ENCODE measurements around the gene CCT4.
"Not testable (repeated sequence)": the region's sequence is repeated elsewhere in the genome, so short reads cannot be mapped to it uniquely, and the experiment has no call there.

The CCT4 gene

DNA sequence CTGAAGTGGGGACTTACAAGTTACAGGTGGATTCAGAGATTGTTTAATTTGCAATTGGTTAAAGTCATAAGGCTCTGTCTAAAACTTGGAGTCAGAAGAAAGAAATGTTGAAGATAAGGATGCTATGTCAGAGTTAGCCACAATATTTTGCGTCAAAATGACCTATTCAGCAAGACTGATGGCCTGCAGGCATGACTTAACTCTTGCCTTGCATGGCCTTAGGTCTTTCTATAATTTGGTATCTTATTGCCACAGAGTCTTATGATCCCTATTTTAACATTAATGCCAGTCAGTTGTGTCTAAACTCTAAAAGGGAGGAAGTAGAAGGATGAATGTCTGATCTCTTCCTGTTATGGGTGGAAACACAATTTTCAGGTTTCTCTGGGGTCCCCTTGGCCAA lies 11.8 kb upstream of the CCT4 start:
- TF ChIP-seq ZFX (IDR thresholded peaks at IDR 0.05; ENCODE audit: borderline replicate concordance) (no peak), CTCF (IDR thresholded peaks at IDR 0.05) (no peak)
- H3K27ac ChIP-seq = no peak overlapping the region

GRCh38 chr2:61898810-61899209 lies 10.4 kb upstream of the CCT4 start:
- no peak overlapping the region for H3K27ac ChIP-seq
- no peak for TF ChIP-seq ZFX (IDR thresholded peaks at IDR 0.05; ENCODE audit: borderline replicate concordance)
- peak; percentile 68 for TF ChIP-seq CTCF (IDR thresholded peaks at IDR 0.05)

GRCh38 chr2:61887717-61888266 lies 664 bp downstream of the CCT4 start:
- H3K27ac ChIP-seq = peak overlapping the region; percentile 91
- TF ChIP-seq CTCF (IDR thresholded peaks at IDR 0.05) (no peak), ZFX (IDR thresholded peaks at IDR 0.05; ENCODE audit: borderline replicate concordance) (no peak)

- no peak overlapping the region for H3K27ac ChIP-seq
- no peak for TF ChIP-seq ZFX (IDR thresholded peaks at IDR 0.05; ENCODE audit: borderline replicate concordance)
Observed at GRCh38 chr2:61885896-61886603, 2.4 kb downstream of the CCT4 start.

DNA sequence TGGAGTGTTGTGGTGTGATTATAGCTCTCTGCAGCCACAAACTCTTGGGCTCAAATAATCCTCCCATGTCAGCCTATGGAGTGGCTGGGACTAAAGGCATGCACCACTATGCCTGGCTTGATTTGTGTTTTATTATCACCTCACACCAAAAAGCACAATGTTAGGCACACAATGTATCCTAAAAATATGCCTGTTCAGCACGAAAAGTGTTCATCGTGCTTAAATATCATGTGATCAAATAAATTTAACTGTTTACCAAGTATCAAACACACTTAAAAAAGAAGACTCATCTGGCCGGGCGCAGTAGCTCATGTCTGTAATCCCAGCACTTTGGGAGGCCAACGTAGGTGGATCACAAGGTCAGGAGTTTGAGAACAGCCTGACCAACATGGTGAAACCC lies 5.6 kb downstream of the CCT4 start:
- H3K27ac ChIP-seq = no peak overlapping the region
- TF ChIP-seq CTCF (IDR thresholded peaks at IDR 0.05) = no peak

- not testable (repeated sequence) for H3K27ac ChIP-seq
Observed at GRCh38 chr2:61879351-61879750, 9.1 kb downstream of the CCT4 start.

DNA sequence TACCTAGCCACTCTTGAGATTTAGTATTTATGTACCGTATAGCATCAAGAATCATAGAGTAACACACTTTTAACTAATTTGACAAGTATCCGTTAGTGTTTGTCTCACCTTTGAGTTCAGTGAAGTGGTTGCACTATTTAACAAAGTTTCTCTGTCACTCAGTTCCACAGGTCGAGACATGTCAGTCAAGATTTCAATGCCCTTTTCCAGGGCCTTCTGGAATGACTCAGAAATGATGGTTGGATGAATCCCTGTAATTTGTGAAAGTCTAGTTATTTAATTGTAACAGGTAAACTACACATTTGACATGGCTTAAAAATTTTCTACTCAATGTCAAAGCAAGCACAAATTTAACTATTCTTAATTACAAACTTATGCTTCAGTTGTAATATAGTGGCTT lies 9.7 kb downstream of the CCT4 start:
- H3K27ac ChIP-seq = no peak overlapping the region
- no peak for TF ChIP-seq ZFX (IDR thresholded peaks at IDR 0.05; ENCODE audit: borderline replicate concordance)
- no peak for TF ChIP-seq CTCF (IDR thresholded peaks at IDR 0.05)

DNA sequence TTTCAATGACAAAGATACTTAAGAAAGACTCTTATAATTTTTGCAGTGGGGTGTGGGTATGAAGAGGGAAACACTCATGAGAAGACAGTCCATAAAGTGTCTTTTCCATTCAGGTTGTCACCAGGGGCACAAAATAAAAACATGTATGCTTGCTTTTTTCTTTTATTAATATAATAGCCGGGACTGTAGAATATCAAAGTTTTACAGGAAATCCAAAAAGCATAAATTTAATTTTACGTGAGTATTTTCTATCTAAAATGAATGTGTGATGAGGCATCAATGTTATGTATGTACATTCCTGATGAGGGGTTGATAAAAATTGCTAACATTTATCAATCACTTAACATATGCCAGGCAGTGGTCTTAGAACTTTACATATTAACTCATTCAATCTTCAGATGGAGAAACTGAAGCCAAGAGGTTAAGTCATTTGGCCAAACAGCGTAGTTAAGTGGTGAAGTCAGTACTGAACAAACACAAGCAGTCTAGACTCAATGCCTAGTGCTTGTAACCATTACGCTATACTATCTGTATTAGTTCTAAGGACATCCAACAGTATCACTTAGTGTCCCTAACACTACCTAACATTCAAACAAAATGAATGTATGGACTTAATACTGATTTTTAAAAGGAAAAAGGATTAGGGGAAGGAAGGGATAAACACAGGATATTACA lies 10.7 kb downstream of the CCT4 start:
- TF ChIP-seq ZFX (IDR thresholded peaks at IDR 0.05; ENCODE audit: borderline replicate concordance) (no peak), CTCF (IDR thresholded peaks at IDR 0.05) (no peak)
- no peak overlapping the region for H3K27ac ChIP-seq

Measured in 22Rv1 (cell line).